Sigmoid colon (tissue), 4 donors: ENCODE results near the gene WNT7A.

Source experiments
- EP300 ChIP-seq, 4 donors: sonication (generic); formaldehyde crosslinking; IDR thresholded peaks; one replicate each; pipeline ENCODE4 v1.6.1; 2017; ENCODE audit warnings: antibody characterized with exemption in 4 of 4
- POLR2A ChIP-seq, 2 donors: fragments of 450-650 bp; IDR thresholded peaks; one replicate each; pipeline ENCODE4 v1.6.1; 2016; ENCODE audit warnings: antibody characterized with exemption in 2 of 2, mild to moderate bottlenecking in 2 of 2, moderate library complexity in 2 of 2
- POLR2AphosphoS5 ChIP-seq, 4 donors: sonication (generic); formaldehyde crosslinking; IDR thresholded peaks; one replicate each; pipeline ENCODE4 v1.6.1; 2017; ENCODE audit warnings: antibody characterized with exemption in 4 of 4
- TF ChIP-seq, protein P1 (sequence below), 4 experiments: fragments of 450-650 bp in 3 of 4; fragments of 200-600 bp in 1 of 4; IDR thresholded peaks; one replicate each; pipeline ENCODE4 v1.5.1; 2016 to 2019; ENCODE audit warnings: antibody characterized with exemption in 4 of 4, mild to moderate bottlenecking in 3 of 4, moderate library complexity in 2 of 4

DNA sequence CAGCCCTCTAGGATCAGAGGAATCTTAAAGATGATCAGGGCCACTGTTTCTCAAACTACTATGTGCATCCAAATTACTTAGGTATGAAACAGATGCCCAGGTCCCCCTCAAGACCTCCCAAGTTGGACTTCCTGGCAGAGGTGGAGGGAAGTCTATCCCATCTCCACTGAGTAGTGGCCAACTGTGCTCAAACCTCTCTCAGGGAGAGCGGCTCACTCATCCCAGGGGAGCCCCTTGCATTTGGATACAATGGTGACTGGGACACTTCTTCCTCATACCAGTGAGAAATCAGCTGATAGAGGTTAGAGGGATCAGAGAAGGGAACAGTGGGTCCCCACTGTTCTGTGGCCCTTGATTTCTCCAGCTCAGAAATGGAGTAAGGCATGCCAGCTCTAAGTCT lies 8.7 kb upstream of the WNT7A start:
- TF ChIP-seq, protein P1, sequence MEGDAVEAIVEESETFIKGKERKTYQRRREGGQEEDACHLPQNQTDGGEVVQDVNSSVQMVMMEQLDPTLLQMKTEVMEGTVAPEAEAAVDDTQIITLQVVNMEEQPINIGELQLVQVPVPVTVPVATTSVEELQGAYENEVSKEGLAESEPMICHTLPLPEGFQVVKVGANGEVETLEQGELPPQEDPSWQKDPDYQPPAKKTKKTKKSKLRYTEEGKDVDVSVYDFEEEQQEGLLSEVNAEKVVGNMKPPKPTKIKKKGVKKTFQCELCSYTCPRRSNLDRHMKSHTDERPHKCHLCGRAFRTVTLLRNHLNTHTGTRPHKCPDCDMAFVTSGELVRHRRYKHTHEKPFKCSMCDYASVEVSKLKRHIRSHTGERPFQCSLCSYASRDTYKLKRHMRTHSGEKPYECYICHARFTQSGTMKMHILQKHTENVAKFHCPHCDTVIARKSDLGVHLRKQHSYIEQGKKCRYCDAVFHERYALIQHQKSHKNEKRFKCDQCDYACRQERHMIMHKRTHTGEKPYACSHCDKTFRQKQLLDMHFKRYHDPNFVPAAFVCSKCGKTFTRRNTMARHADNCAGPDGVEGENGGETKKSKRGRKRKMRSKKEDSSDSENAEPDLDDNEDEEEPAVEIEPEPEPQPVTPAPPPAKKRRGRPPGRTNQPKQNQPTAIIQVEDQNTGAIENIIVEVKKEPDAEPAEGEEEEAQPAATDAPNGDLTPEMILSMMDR (IDR thresholded peaks at IDR 0.05): no peak
- no peak for TF ChIP-seq POLR2A (IDR thresholded peaks at IDR 0.05)
- no peak for TF ChIP-seq POLR2AphosphoS5 (IDR thresholded peaks at IDR 0.05)
- no peak for TF ChIP-seq EP300 (IDR thresholded peaks at IDR 0.05)
